WTC11 (cell line): ENCODE results near the gene SPP1. TPM values are rescaled to one million over a fixed set of nuclear protein-coding genes. Genes with fewer than 3 reads are reported as not detected.
"Not testable (repeated sequence)": the region's sequence is repeated elsewhere in the genome, so short reads cannot be mapped to it uniquely, and the experiment has no call there.

ENCODE experiments used
- ATAC-seq: fragments of 200-7000 bp; cut with Tn5 transposase; 2 replicates; pipeline ENCODE4 v1.10.0; 2021; ENCODE audit warnings: mild to moderate bottlenecking, moderate library complexity
- CTCF ChIA-PET: fragments of 300-600 bp; sonication (Branson Sonifier 250); formaldehyde crosslinking; loops from one replicate; lab custom pipeline; 2021; ENCODE audit warnings: antibody characterized with exemption; lab: Charles Lee
- POLR2A ChIA-PET: fragments of 350-600 bp; sonication (Branson Sonifier 250); formaldehyde crosslinking; loops from one replicate; lab custom pipeline; 2021; ENCODE audit warnings: antibody characterized with exemption; lab: Charles Lee
- DNase-seq: peaks from one replicate; pipeline ENCODE4 v3.0.0; 2021; ENCODE audit warnings: low spot score
- H3K27ac Mint-ChIP-seq: 2 replicates; pipeline ENCODE4 v1.8.0; 2021; ENCODE audit warnings: mixed read lengths
- H3K27me3 Mint-ChIP-seq: 2 replicates; pipeline ENCODE4 v1.8.0; 2021; ENCODE audit warnings: low read depth, mild to moderate bottlenecking, moderate library complexity, mixed read lengths
- H3K36me3 Mint-ChIP-seq: 2 replicates; pipeline ENCODE4 v1.8.0; 2021; ENCODE audit warnings: mixed read lengths
- H3K4me1 Mint-ChIP-seq: 2 replicates; pipeline ENCODE4 v1.8.0; 2022; ENCODE audit warnings: mixed read lengths
- H3K4me3 Mint-ChIP-seq: 2 replicates; pipeline ENCODE4 v1.8.0; 2021; ENCODE audit warnings: mild to moderate bottlenecking, moderate library complexity, mixed read lengths
- H3K9me3 Mint-ChIP-seq: 2 replicates; pipeline ENCODE4 v1.8.0; 2021; ENCODE audit warnings: mixed read lengths
- CBFB ChIP-seq: sonication (generic); formaldehyde crosslinking; IDR thresholded peaks from 2 replicates; pipeline ENCODE4 v1.8.1; 2022; ENCODE audit warnings: mild to moderate bottlenecking, low read depth, missing genetic modification reagents
- CREB1 ChIP-seq: sonication (generic); formaldehyde crosslinking; IDR thresholded peaks from 2 replicates; pipeline ENCODE4 v1.8.0; 2023; ENCODE audit warnings: mild to moderate bottlenecking, missing genetic modification reagents
- GTF2I ChIP-seq: fragments of 250-450 bp; sonication (Bioruptor Pico); conservative IDR thresholded peaks from 2 replicates; pipeline ENCODE4 v1.4.0; 2021; ENCODE audit warnings: mild to moderate bottlenecking
- NR2C2 ChIP-seq: sonication (generic); formaldehyde crosslinking; IDR thresholded peaks from 2 replicates; pipeline ENCODE4 v1.8.0; 2022; ENCODE audit warnings: mild to moderate bottlenecking, missing genetic modification reagents
- SMAD3 ChIP-seq: sonication (generic); formaldehyde crosslinking; IDR thresholded peaks from 2 replicates; pipeline ENCODE4 v1.8.0; 2022; ENCODE audit warnings: missing genetic modification reagents, mild to moderate bottlenecking, borderline replicate concordance
- SOX15 ChIP-seq: fragments of 250-450 bp; sonication (Bioruptor Pico); IDR thresholded peaks from 2 replicates; pipeline ENCODE4 v1.9.0; 2021; ENCODE audit warnings: mild to moderate bottlenecking
- ZNF281 ChIP-seq: sonication (generic); formaldehyde crosslinking; IDR thresholded peaks from 2 replicates; pipeline ENCODE4 v1.8.0; 2023; ENCODE audit warnings: mild to moderate bottlenecking, missing genetic modification reagents
- ZNF532 ChIP-seq: fragments of 250-450 bp; sonication (Bioruptor Pico); IDR thresholded peaks from 2 replicates; pipeline ENCODE4 v1.9.0; 2021; ENCODE audit warnings: mild to moderate bottlenecking, borderline replicate concordance
- ZNF671 ChIP-seq: fragments of 250-450 bp; sonication (Bioruptor Pico); IDR thresholded peaks from 2 replicates; pipeline ENCODE4 v1.8.0; 2021; ENCODE audit warnings: mild to moderate bottlenecking
- total RNA-seq: library from RNA; stranded (reverse); gene quantifications from 3 replicates; pipeline ENCODE4 v1.2.3, GENCODE V29; 2021
- TF ChIP-seq, protein P1 (sequence below): sonication (generic); formaldehyde crosslinking; IDR thresholded peaks from 2 replicates; pipeline ENCODE4 v1.8.0; 2023; ENCODE audit warnings: missing genetic modification reagents
- TF ChIP-seq, protein P2 (sequence below): sonication (generic); formaldehyde crosslinking; IDR thresholded peaks from 2 replicates; pipeline ENCODE4 v1.8.1; 2023; ENCODE audit warnings: mild to moderate bottlenecking, missing genetic modification reagents, borderline replicate concordance
- TF ChIP-seq, protein P3 (sequence below): sonication (generic); formaldehyde crosslinking; IDR thresholded peaks from 2 replicates; pipeline ENCODE4 v1.8.1; 2023; ENCODE audit warnings: mild to moderate bottlenecking, missing genetic modification reagents

The SPP1 gene
- total RNA-seq, 1 experiment from 2014 or later: 56.6 TPM

GRCh38 chr4:87995435-87995834 is 19.9 kb downstream of the SPP1 start (continued):
- TF ChIP-seq ZNF532 (CRISPR knock-in tag) (no peak), SMAD3 (CRISPR knock-in tag) (no peak), CBFB (no peak)

DNA sequence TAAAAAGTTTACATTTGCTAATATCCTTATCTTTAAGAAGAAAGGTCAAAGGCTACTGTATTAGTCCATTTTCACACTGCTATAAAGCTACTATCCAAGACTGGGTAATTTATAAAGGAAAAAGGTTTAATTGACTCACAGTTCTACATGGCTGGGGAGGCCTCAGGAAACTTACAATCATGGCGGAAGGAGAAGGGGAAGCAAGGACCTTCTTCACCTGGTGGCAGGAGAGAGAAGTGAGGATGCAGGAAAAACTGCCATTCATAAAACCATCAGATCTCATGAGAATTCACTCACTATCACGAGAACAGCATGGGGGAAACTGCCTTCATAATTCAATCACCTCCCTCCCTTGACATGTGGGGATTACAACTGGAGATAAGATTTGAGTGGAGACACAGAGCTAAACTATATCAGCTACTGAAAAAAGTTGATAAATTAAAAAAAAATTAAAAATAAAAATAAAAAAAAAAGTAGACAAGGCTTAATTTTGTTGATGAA is 23.7 kb downstream of the SPP1 start:
- H3K27ac Mint-ChIP-seq, DNase-seq, H3K27me3 Mint-ChIP-seq, POLR2A ChIA-PET, H3K4me3 Mint-ChIP-seq, ATAC-seq, H3K36me3 Mint-ChIP-seq: not testable (repeated sequence)
- peaks cover 13% of the 10 kb centered on the region for H3K4me1 Mint-ChIP-seq
- CTCF ChIA-PET: interaction anchor here (1.2 kb wide), 1 partner anchor 13 kb away, joined by 5 read pairs; no protein-coding TSS in a partner anchor
- peaks cover 10% of the 10 kb centered on the region for H3K9me3 Mint-ChIP-seq

GRCh38 chr4:88001871-88002270 is 26.4 kb downstream of the SPP1 start:
- peaks cover 10% of the 10 kb centered on the region for H3K9me3 Mint-ChIP-seq
- peaks cover 16% of the 10 kb centered on the region for H3K4me1 Mint-ChIP-seq
- CTCF ChIA-PET: interaction anchor here (0.7 kb wide), 1 partner anchor 28 kb away, joined by 3 read pairs; no protein-coding TSS in a partner anchor
- H3K27ac Mint-ChIP-seq: no peak overlapping the region
- H3K27me3 Mint-ChIP-seq: peaks cover 27% of the 10 kb centered on the region
- POLR2A ChIA-PET: no interaction called here
- ATAC-seq (no peak), DNase-seq (no peak)
- TF ChIP-seq ZNF671 (CRISPR knock-in tag): no peak
- TF ChIP-seq, protein P1, sequence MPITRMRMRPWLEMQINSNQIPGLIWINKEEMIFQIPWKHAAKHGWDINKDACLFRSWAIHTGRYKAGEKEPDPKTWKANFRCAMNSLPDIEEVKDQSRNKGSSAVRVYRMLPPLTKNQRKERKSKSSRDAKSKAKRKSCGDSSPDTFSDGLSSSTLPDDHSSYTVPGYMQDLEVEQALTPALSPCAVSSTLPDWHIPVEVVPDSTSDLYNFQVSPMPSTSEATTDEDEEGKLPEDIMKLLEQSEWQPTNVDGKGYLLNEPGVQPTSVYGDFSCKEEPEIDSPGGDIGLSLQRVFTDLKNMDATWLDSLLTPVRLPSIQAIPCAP (CRISPR knock-in tag): no peak
- no peak for TF ChIP-seq NR2C2 (CRISPR knock-in tag)
- H3K4me3 Mint-ChIP-seq: no peak overlapping the region
- H3K36me3 Mint-ChIP-seq: no peaks in the 10 kb centered on the region

GRCh38 chr4:88002786-88003185 is 27.3 kb downstream of the SPP1 start:
- H3K36me3 Mint-ChIP-seq: no peaks in the 10 kb centered on the region
- no peak for TF ChIP-seq GTF2I (CRISPR knock-in tag)
- TF ChIP-seq, all 79 proteins: peak for 0
- ATAC-seq (no peak), DNase-seq (no peak)
- Mint-ChIP-seq H3K4me1 (peaks cover 18% of the 10 kb centered on the region), H3K27ac (no peak overlapping the region), H3K9me3 (peaks cover 10% of the 10 kb centered on the region), H3K27me3 (peaks cover 30% of the 10 kb centered on the region), H3K4me3 (no peak overlapping the region)
- POLR2A ChIA-PET: no interaction called here
- CTCF ChIA-PET: no interaction called here

DNA sequence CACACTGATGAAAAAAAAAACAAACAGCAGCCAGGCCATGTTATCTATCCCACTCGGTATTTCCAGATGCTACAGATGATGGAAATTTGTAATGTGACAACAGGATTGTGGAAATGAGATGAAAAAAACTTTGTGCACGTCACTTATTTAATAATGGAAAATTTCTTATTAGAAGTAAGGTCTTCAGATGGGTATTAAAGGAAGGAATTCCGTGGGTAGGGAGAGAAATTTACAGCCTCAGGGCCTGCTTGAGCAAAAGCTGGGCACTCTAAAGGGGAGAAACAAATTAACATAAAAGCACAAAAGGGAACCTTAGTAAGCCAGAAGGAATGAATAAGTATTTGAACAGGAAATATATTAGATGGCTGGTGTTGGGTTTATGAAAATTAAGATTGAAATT is 27.7 kb downstream of the SPP1 start:
- Mint-ChIP-seq H3K4me1 (peaks cover 18% of the 10 kb centered on the region), H3K4me3 (no peak overlapping the region), H3K27ac (no peak overlapping the region), H3K9me3 (peaks cover 10% of the 10 kb centered on the region), H3K27me3 (peaks cover 30% of the 10 kb centered on the region), H3K36me3 (no peaks in the 10 kb centered on the region)
- DNase-seq: no peak
- ChIA-PET POLR2A (no interaction called here), CTCF (no interaction called here)
- no peak for ATAC-seq
- no peak for TF ChIP-seq ZNF281
- TF ChIP-seq, protein P1 (CRISPR knock-in tag): no peak
- no peak for TF ChIP-seq CREB1
- TF ChIP-seq, protein P2, sequence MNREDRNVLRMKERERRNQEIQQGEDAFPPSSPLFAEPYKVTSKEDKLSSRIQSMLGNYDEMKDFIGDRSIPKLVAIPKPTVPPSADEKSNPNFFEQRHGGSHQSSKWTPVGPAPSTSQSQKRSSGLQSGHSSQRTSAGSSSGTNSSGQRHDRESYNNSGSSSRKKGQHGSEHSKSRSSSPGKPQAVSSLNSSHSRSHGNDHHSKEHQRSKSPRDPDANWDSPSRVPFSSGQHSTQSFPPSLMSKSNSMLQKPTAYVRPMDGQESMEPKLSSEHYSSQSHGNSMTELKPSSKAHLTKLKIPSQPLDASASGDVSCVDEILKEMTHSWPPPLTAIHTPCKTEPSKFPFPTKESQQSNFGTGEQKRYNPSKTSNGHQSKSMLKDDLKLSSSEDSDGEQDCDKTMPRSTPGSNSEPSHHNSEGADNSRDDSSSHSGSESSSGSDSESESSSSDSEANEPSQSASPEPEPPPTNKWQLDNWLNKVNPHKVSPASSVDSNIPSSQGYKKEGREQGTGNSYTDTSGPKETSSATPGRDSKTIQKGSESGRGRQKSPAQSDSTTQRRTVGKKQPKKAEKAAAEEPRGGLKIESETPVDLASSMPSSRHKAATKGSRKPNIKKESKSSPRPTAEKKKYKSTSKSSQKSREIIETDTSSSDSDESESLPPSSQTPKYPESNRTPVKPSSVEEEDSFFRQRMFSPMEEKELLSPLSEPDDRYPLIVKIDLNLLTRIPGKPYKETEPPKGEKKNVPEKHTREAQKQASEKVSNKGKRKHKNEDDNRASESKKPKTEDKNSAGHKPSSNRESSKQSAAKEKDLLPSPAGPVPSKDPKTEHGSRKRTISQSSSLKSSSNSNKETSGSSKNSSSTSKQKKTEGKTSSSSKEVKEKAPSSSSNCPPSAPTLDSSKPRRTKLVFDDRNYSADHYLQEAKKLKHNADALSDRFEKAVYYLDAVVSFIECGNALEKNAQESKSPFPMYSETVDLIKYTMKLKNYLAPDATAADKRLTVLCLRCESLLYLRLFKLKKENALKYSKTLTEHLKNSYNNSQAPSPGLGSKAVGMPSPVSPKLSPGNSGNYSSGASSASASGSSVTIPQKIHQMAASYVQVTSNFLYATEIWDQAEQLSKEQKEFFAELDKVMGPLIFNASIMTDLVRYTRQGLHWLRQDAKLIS (CRISPR knock-in tag): no peak
- TF ChIP-seq, protein P3, sequence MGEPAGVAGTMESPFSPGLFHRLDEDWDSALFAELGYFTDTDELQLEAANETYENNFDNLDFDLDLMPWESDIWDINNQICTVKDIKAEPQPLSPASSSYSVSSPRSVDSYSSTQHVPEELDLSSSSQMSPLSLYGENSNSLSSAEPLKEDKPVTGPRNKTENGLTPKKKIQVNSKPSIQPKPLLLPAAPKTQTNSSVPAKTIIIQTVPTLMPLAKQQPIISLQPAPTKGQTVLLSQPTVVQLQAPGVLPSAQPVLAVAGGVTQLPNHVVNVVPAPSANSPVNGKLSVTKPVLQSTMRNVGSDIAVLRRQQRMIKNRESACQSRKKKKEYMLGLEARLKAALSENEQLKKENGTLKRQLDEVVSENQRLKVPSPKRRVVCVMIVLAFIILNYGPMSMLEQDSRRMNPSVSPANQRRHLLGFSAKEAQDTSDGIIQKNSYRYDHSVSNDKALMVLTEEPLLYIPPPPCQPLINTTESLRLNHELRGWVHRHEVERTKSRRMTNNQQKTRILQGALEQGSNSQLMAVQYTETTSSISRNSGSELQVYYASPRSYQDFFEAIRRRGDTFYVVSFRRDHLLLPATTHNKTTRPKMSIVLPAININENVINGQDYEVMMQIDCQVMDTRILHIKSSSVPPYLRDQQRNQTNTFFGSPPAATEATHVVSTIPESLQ: no peak
- no peak for TF ChIP-seq SOX15 (CRISPR knock-in tag)
